GM19193 (cell line): Measurements from ENCODE around the gene CSNK1D.

Experiments used
- POLR2A ChIP-seq: IDR thresholded peaks from 4 replicates; pipeline ENCODE4 v1.6.1; 2011; ENCODE audit not compliant: insufficient read depth, insufficient read length; ENCODE audit errors: extremely low read depth

The CSNK1D gene

GRCh38 chr17:82217530-82218204 lies 55.8 kb downstream of the CSNK1D start:
- TF ChIP-seq POLR2A: no peak

- no peak for TF ChIP-seq POLR2A
These were observed 56.4 kb downstream of the CSNK1D start for GRCh38 chr17:82217120-82217529.

GRCh38 chr17:82216301-82217119 lies 57.0 kb downstream of the CSNK1D start:
- peak; percentile 39 for TF ChIP-seq POLR2A

GRCh38 chr17:82215972-82216300 lies 57.6 kb downstream of the CSNK1D start:
- TF ChIP-seq POLR2A: no peak

- no peak for TF ChIP-seq POLR2A
These were observed 58.2 kb downstream of the CSNK1D start for GRCh38 chr17:82215095-82215971.

- TF ChIP-seq POLR2A: no peak
These were observed 59.4 kb downstream of the CSNK1D start for GRCh38 chr17:82214012-82214628.

GRCh38 chr17:82213251-82214011 lies 60.1 kb downstream of the CSNK1D start:
- no peak for TF ChIP-seq POLR2A

- peak; percentile 49 for TF ChIP-seq POLR2A
These were observed 60.9 kb downstream of the CSNK1D start, which contains the start of gene CCDC57 for GRCh38 chr17:82212331-82213250. Gene CCDC57 (minus strand): TSS chr17:82212842. CDS start chr17:82201944, 10,898 bp downstream.

GRCh38 chr17:82205720-82206508 lies 67.6 kb downstream of the CSNK1D start:
- peak; percentile 85 for TF ChIP-seq POLR2A

- no peak for TF ChIP-seq POLR2A
These were observed 68.4 kb downstream of the CSNK1D start for GRCh38 chr17:82204831-82205719.

- no peak for TF ChIP-seq POLR2A
These were observed 69.6 kb downstream of the CSNK1D start for GRCh38 chr17:82203920-82204319.

- TF ChIP-seq POLR2A: no peak
These were observed 70.5 kb downstream of the CSNK1D start for GRCh38 chr17:82202981-82203380.

GRCh38 chr17:82201498-82201910 lies 72.0 kb downstream of the CSNK1D start:
- TF ChIP-seq POLR2A: no peak
